ENCODE results near the gene CDCA4.
"Not testable (repeated sequence)": the region's sequence is repeated elsewhere in the genome, so short reads cannot be mapped to it uniquely, and the experiment has no call there.

CDCA4 gene

DNA sequence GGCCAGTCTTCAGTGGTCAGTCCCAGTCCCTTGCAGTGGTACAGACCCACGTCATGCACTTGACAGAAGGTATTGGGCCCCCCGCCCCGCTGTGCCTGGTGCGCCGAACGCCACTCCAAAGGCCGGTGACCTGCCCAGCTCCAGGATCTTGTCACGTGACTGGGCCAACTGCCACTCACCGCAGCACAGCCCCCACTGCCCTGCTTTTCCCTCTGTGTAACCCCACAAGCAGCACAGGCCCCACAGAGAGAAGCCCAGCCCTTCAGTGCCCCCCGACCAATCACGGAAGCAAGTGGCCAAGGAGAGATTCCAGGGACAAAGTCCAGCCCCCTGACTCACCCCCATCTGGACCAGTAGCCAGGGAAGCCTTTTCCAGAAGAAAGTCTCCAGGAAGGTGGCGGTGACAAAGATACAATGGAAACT is 43.8 kb upstream of the CDCA4 start:
- Histone ChIP-seq H3K9me3 (ENCODE audit: control insufficient read depth in 5 of 5, low read length in 5 of 5) (no peaks in the 10 kb centered on the region), H3K27ac (ENCODE audit: low read depth, low read length) (no peak overlapping the region), H3K4me3 (ENCODE audit: low read depth in 1 of 5, low read length in 5 of 5) (peak overlapping the region in 4 of 5 donors; percentile 6 to 47 (median 32)), H3K36me3 (ENCODE audit: control insufficient read depth in 5 of 5, insufficient read depth in 5 of 5, low read length in 5 of 5) (no peaks in the 10 kb centered on the region), H3K9ac (ENCODE audit: low read length in 5 of 5) (peak overlapping the region in 2 of 5 donors; percentile 40 to 43), H3K27me3 (ENCODE audit: control insufficient read depth in 5 of 5, insufficient read depth in 4 of 5, low read length in 5 of 5) (peaks cover 0 to 5% (median 0%) of the 10 kb centered on the region in 5 donors), H3K4me1 (ENCODE audit: control insufficient read depth in 5 of 5, insufficient read depth in 5 of 5, low read length in 5 of 5) (peaks cover 2 to 66% (median 48%) of the 10 kb centered on the region in 5 donors)

- no peak overlapping the region for H3K27ac ChIP-seq (ENCODE audit: low read depth, low read length)
- peaks cover 3 to 69% (median 56%) of the 10 kb centered on the region in 5 donors for H3K4me1 ChIP-seq (ENCODE audit: control insufficient read depth in 5 of 5, insufficient read depth in 5 of 5, low read length in 5 of 5)
- H3K36me3 ChIP-seq (ENCODE audit: control insufficient read depth in 5 of 5, insufficient read depth in 5 of 5, low read length in 5 of 5) = no peaks in the 10 kb centered on the region
- H3K9ac ChIP-seq (ENCODE audit: low read length in 5 of 5) = no peak overlapping the region
- no peaks in the 10 kb centered on the region for H3K9me3 ChIP-seq (ENCODE audit: control insufficient read depth in 5 of 5, low read length in 5 of 5)
- peaks cover 0 to 5% (median 0%) of the 10 kb centered on the region in 5 donors for H3K27me3 ChIP-seq (ENCODE audit: control insufficient read depth in 5 of 5, insufficient read depth in 4 of 5, low read length in 5 of 5)
- peak overlapping the region in 1 of 5 donors; percentile 47 for H3K4me3 ChIP-seq (ENCODE audit: low read depth in 1 of 5, low read length in 5 of 5)
These were observed 43.1 kb upstream of the CDCA4 start for GRCh38 chr14:105064001-105064400.

GRCh38 chr14:105063506-105063905 is 42.6 kb upstream of the CDCA4 start:
- H3K36me3 ChIP-seq (ENCODE audit: control insufficient read depth in 5 of 5, insufficient read depth in 5 of 5, low read length in 5 of 5); H3K27ac ChIP-seq (ENCODE audit: low read depth, low read length): not testable (repeated sequence)
- peaks cover 3 to 70% (median 61%) of the 10 kb centered on the region in 5 donors for H3K4me1 ChIP-seq (ENCODE audit: control insufficient read depth in 5 of 5, insufficient read depth in 5 of 5, low read length in 5 of 5)

DNA sequence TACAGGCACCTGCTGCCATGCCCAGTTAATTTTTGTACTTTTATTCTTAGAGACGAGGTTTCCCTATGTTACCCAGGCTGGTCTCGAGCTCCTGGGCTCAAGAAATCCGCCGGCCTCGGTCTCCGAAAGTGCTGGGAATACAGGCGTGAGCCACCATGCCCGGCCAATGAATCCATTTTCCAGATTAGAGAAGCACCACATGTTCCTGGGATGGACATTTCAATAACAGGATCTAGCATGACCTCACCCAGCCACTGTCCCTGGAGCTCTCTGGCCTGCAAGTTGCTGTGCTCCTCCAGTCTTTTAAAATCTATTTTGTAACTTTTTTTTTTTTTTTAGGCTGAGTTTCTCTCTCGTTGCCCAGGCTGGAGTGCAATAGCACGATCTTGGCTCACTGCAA is 42.2 kb upstream of the CDCA4 start:
- Histone ChIP-seq H3K27ac (ENCODE audit: low read depth, low read length) (no peak overlapping the region), H3K4me3 (ENCODE audit: low read depth in 1 of 5, low read length in 5 of 5) (no peak overlapping the region), H3K27me3 (ENCODE audit: control insufficient read depth in 5 of 5, insufficient read depth in 4 of 5, low read length in 5 of 5) (peaks cover 0 to 7% (median 0%) of the 10 kb centered on the region in 5 donors), H3K9me3 (ENCODE audit: control insufficient read depth in 5 of 5, low read length in 5 of 5) (no peaks in the 10 kb centered on the region), H3K9ac (ENCODE audit: low read length in 5 of 5) (no peak overlapping the region), H3K4me1 (ENCODE audit: control insufficient read depth in 5 of 5, insufficient read depth in 5 of 5, low read length in 5 of 5) (peaks cover 3 to 72% (median 65%) of the 10 kb centered on the region in 5 donors), H3K36me3 (ENCODE audit: control insufficient read depth in 5 of 5, insufficient read depth in 5 of 5, low read length in 5 of 5) (no peaks in the 10 kb centered on the region)

More at GRCh38 chr14:105063506-105063905, 42.6 kb upstream of the CDCA4 start:
- H3K9me3 ChIP-seq (ENCODE audit: control insufficient read depth in 5 of 5, low read length in 5 of 5); H3K4me3 ChIP-seq (ENCODE audit: low read depth in 1 of 5, low read length in 5 of 5); H3K27me3 ChIP-seq (ENCODE audit: control insufficient read depth in 5 of 5, insufficient read depth in 4 of 5, low read length in 5 of 5); H3K9ac ChIP-seq (ENCODE audit: low read length in 5 of 5): not testable (repeated sequence)

DNA sequence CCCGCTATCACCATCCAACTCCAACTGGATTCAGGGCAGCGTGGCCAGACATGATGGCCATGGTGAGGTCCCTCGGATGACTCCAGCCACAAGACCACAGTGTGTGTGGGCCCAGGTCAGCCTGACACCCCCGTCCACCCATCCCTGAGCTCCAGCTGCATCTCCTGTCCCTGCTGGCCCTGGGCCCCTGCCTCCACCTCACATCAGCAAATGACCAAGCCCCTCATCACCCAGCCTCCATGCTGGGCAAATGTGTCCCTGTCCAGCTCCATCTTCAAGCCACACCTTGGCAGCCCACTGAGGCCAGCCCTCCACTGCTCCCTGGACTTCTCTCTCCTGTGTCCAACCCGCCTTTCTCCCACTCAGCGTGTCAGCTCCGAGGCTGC is 41.2 kb upstream of the CDCA4 start:
- Histone ChIP-seq H3K4me3 (ENCODE audit: low read depth in 1 of 5, low read length in 5 of 5) (peak overlapping the region in 2 of 5 donors; percentile 19 to 47), H3K27me3 (ENCODE audit: control insufficient read depth in 5 of 5, insufficient read depth in 4 of 5, low read length in 5 of 5) (peaks cover 0 to 4% (median 0%) of the 10 kb centered on the region in 5 donors), H3K27ac (ENCODE audit: low read depth, low read length) (peak overlapping the region; percentile 62), H3K9ac (ENCODE audit: low read length in 5 of 5) (no peak overlapping the region), H3K4me1 (ENCODE audit: control insufficient read depth in 5 of 5, insufficient read depth in 5 of 5, low read length in 5 of 5) (peaks cover 3 to 65% (median 61%) of the 10 kb centered on the region in 5 donors), H3K9me3 (ENCODE audit: control insufficient read depth in 5 of 5, low read length in 5 of 5) (no peaks in the 10 kb centered on the region), H3K36me3 (ENCODE audit: control insufficient read depth in 5 of 5, insufficient read depth in 5 of 5, low read length in 5 of 5) (no peaks in the 10 kb centered on the region)

GRCh38 chr14:105061428-105062047 is 40.7 kb upstream of the CDCA4 start:
- Histone ChIP-seq H3K4me1 (ENCODE audit: control insufficient read depth in 5 of 5, insufficient read depth in 5 of 5, low read length in 5 of 5) (peaks cover 3 to 61% (median 60%) of the 10 kb centered on the region in 5 donors), H3K9ac (ENCODE audit: low read length in 5 of 5) (peak overlapping the region in 4 of 5 donors; percentile 27 to 66 (median 40)), H3K27me3 (ENCODE audit: control insufficient read depth in 5 of 5, insufficient read depth in 4 of 5, low read length in 5 of 5) (peaks cover 0 to 6% (median 0%) of the 10 kb centered on the region in 5 donors), H3K4me3 (ENCODE audit: low read depth in 1 of 5, low read length in 5 of 5) (peak overlapping the region in 2 of 5 donors; percentile 42 to 47), H3K27ac (ENCODE audit: low read depth, low read length) (peak overlapping the region; percentile 62), H3K9me3 (ENCODE audit: control insufficient read depth in 5 of 5, low read length in 5 of 5) (no peaks in the 10 kb centered on the region), H3K36me3 (ENCODE audit: control insufficient read depth in 5 of 5, insufficient read depth in 5 of 5, low read length in 5 of 5) (no peaks in the 10 kb centered on the region)

GRCh38 chr14:105060751-105061427 is 40.0 kb upstream of the CDCA4 start:
- Histone ChIP-seq H3K27ac (ENCODE audit: low read depth, low read length) (peak overlapping the region; percentile 62), H3K4me1 (ENCODE audit: control insufficient read depth in 5 of 5, insufficient read depth in 5 of 5, low read length in 5 of 5) (peaks cover 3 to 60% (median 55%) of the 10 kb centered on the region in 5 donors), H3K36me3 (ENCODE audit: control insufficient read depth in 5 of 5, insufficient read depth in 5 of 5, low read length in 5 of 5) (no peaks in the 10 kb centered on the region), H3K27me3 (ENCODE audit: control insufficient read depth in 5 of 5, insufficient read depth in 4 of 5, low read length in 5 of 5) (peaks cover 0 to 7% (median 1%) of the 10 kb centered on the region in 5 donors), H3K9me3 (ENCODE audit: control insufficient read depth in 5 of 5, low read length in 5 of 5) (no peaks in the 10 kb centered on the region), H3K4me3 (ENCODE audit: low read depth in 1 of 5, low read length in 5 of 5) (peak overlapping the region in 3 of 5 donors; percentile 27 to 47 (median 42)), H3K9ac (ENCODE audit: low read length in 5 of 5) (peak overlapping the region in 4 of 5 donors; percentile 27 to 66 (median 40))

GRCh38 chr14:105059925-105060565 is 39.2 kb upstream of the CDCA4 start:
- no peaks in the 10 kb centered on the region for H3K36me3 ChIP-seq (ENCODE audit: control insufficient read depth in 5 of 5, insufficient read depth in 5 of 5, low read length in 5 of 5)
- H3K4me3 ChIP-seq (ENCODE audit: low read depth in 1 of 5, low read length in 5 of 5) = peak overlapping the region in 2 of 5 donors; percentile 14 to 47
- H3K9ac ChIP-seq (ENCODE audit: low read length in 5 of 5) = peak overlapping the region in 2 of 5 donors; percentile 5 to 48
- H3K27me3 ChIP-seq (ENCODE audit: control insufficient read depth in 5 of 5, insufficient read depth in 4 of 5, low read length in 5 of 5) = peaks cover 0 to 7% (median 4%) of the 10 kb centered on the region in 5 donors
- H3K9me3 ChIP-seq (ENCODE audit: control insufficient read depth in 5 of 5, low read length in 5 of 5) = no peaks in the 10 kb centered on the region
- H3K27ac ChIP-seq (ENCODE audit: low read depth, low read length) = peak overlapping the region; percentile 62
- H3K4me1 ChIP-seq (ENCODE audit: control insufficient read depth in 5 of 5, insufficient read depth in 5 of 5, low read length in 5 of 5) = peaks cover 3 to 56% (median 48%) of the 10 kb centered on the region in 5 donors

DNA sequence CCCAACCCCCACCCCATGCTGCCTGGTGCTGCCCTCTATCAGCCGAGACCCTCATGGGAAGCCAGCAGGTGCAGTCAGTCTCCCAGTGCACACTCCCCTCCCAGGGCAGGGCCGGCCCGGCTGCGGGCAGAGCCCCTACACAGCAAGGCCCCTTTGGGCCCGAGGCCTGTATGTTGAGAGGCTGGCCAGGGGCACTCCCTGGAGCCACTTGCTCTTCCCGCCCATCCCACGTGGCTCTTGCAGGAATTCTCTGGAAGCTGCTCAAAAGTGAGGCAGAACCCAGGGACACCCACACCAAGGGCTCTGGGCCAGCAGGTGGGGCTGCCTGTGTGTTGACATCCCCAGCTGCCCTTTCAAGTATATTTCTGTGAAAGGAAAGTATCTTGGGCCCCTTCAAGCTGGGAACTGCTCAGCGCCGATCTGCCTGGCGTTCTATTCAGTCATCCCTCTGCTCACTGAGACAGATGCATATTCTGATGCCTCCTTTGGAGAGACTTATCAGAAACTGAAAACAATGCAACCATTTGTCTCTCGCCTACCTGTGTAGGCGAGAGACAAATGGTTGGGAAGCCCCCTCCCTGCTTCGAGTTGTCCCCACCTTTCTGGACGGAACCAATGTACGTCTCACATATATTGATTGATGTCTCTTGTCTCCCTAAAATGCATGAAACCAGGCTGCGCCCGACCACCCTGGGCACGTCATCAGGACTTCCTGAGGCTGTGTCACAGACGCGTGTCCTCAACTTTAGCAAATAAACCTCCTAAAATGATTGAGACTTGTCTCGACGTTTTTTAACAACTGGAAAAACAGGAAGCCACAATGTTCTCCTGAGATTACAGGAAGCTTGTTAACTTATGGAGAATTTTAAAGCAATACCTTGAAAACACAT is 38.4 kb upstream of the CDCA4 start:
- Histone ChIP-seq H3K9ac (ENCODE audit: low read length in 5 of 5) (peak overlapping the region in 1 of 5 donors; percentile 48), H3K4me1 (ENCODE audit: control insufficient read depth in 5 of 5, insufficient read depth in 5 of 5, low read length in 5 of 5) (peaks cover 3 to 55% (median 48%) of the 10 kb centered on the region in 5 donors), H3K27ac (ENCODE audit: low read depth, low read length) (peak overlapping the region; percentile 62), H3K36me3 (ENCODE audit: control insufficient read depth in 5 of 5, insufficient read depth in 5 of 5, low read length in 5 of 5) (no peaks in the 10 kb centered on the region), H3K4me3 (ENCODE audit: low read depth in 1 of 5, low read length in 5 of 5) (no peak overlapping the region), H3K9me3 (ENCODE audit: control insufficient read depth in 5 of 5, low read length in 5 of 5) (no peaks in the 10 kb centered on the region), H3K27me3 (ENCODE audit: control insufficient read depth in 5 of 5, insufficient read depth in 4 of 5, low read length in 5 of 5) (peaks cover 0 to 7% (median 4%) of the 10 kb centered on the region in 5 donors)
